Nephron (organoid): ENCODE measurements around the gene ITPKA.

Experiments used
- H3K27ac Mint-ChIP-seq, 3 experiments: 2 replicates each; pipeline ENCODE4 v1.8.0; 2020; ENCODE audit warnings: mixed read lengths in 3 of 3, mild to moderate bottlenecking in 2 of 3, moderate library complexity in 1 of 3
- H3K27me3 Mint-ChIP-seq: 2 replicates; pipeline ENCODE4 v1.8.0; 2021; ENCODE audit warnings: low read depth, mild to moderate bottlenecking, moderate library complexity, mixed read lengths
- H3K36me3 Mint-ChIP-seq: 2 replicates; pipeline ENCODE4 v1.8.0; 2020; ENCODE audit warnings: low read depth, mixed read lengths
- H3K4me1 Mint-ChIP-seq: 2 replicates; pipeline ENCODE4 v1.8.0; 2020; ENCODE audit warnings: mixed read lengths
- H3K4me3 Mint-ChIP-seq, 3 experiments: 2 replicates each; pipeline ENCODE4 v1.8.0; 2020; ENCODE audit warnings: mild to moderate bottlenecking in 3 of 3, mixed read lengths in 3 of 3, moderate library complexity in 2 of 3
- H3K9me3 Mint-ChIP-seq: 2 replicates; pipeline ENCODE4 v1.8.0; 2020; ENCODE audit warnings: mixed read lengths
- CTCF ChIP-seq, 3 experiments: fragments of 200-600 bp; sonication (generic); IDR thresholded peaks; one replicate each; pipeline ENCODE4 v1.5.0; 2021; ENCODE audit warnings: antibody characterized with exemption in 3 of 3; ENCODE audit not compliant: unreplicated experiment in 3 of 3

The ITPKA gene

GRCh38 chr15:41498657-41499056, 5.0 kb downstream of the ITPKA start:
- Mint-ChIP-seq H3K4me1 (no peaks in the 10 kb centered on the region), H3K27ac (no peak overlapping the region), H3K36me3 (no peaks in the 10 kb centered on the region), H3K27me3 (peaks cover 93% of the 10 kb centered on the region), H3K9me3 (no peaks in the 10 kb centered on the region), H3K4me3 (no peak overlapping the region)
- no peak for TF ChIP-seq CTCF (IDR thresholded peaks at IDR 0.05; ENCODE audit: unreplicated experiment in 3 of 3)

- Mint-ChIP-seq H3K27me3 (peaks cover 97% of the 10 kb centered on the region), H3K27ac (no peak overlapping the region), H3K36me3 (no peaks in the 10 kb centered on the region), H3K9me3 (no peaks in the 10 kb centered on the region), H3K4me3 (no peak overlapping the region), H3K4me1 (no peaks in the 10 kb centered on the region)
- no peak for TF ChIP-seq CTCF (IDR thresholded peaks at IDR 0.05; ENCODE audit: unreplicated experiment in 3 of 3)
These were observed 5.6 kb downstream of the ITPKA start for GRCh38 chr15:41499109-41499851.

- Mint-ChIP-seq H3K4me3 (peak overlapping the region; percentile 67 to 78 (median 67)), H3K9me3 (no peaks in the 10 kb centered on the region), H3K4me1 (no peaks in the 10 kb centered on the region), H3K27me3 (peaks cover 100% of the 10 kb centered on the region), H3K36me3 (no peaks in the 10 kb centered on the region), H3K27ac (no peak overlapping the region)
- TF ChIP-seq CTCF (IDR thresholded peaks at IDR 0.05; ENCODE audit: unreplicated experiment in 3 of 3) = no peak
These were observed 7.7 kb downstream of the ITPKA start for GRCh38 chr15:41501191-41501917.

- Mint-ChIP-seq H3K4me3 (peak overlapping the region; percentile 42 to 67 (median 51)), H3K9me3 (no peaks in the 10 kb centered on the region), H3K4me1 (no peaks in the 10 kb centered on the region), H3K36me3 (no peaks in the 10 kb centered on the region), H3K27me3 (peaks cover 100% of the 10 kb centered on the region), H3K27ac (no peak overlapping the region)
- no peak for TF ChIP-seq CTCF (IDR thresholded peaks at IDR 0.05; ENCODE audit: unreplicated experiment in 3 of 3)
These were observed 8.5 kb downstream of the ITPKA start for GRCh38 chr15:41501931-41502794.

- no peak overlapping the region for H3K27ac Mint-ChIP-seq
- no peaks in the 10 kb centered on the region for H3K4me1 Mint-ChIP-seq
- peaks cover 100% of the 10 kb centered on the region for H3K27me3 Mint-ChIP-seq
- no peak for TF ChIP-seq CTCF (IDR thresholded peaks at IDR 0.05; ENCODE audit: unreplicated experiment in 3 of 3)
- H3K36me3 Mint-ChIP-seq = no peaks in the 10 kb centered on the region
- no peaks in the 10 kb centered on the region for H3K9me3 Mint-ChIP-seq
- peak overlapping the region; percentile 25 to 48 (median 37) for H3K4me3 Mint-ChIP-seq
These were observed 9.4 kb downstream of the ITPKA start for GRCh38 chr15:41502795-41503668.
